ENCODE data around the gene D2HGDH.
"Not testable (repeated sequence)": the region's sequence is repeated elsewhere in the genome, so short reads cannot be mapped to it uniquely, and the experiment has no call there.

The D2HGDH gene

GRCh38 chr2:241810307-241811200, 76.1 kb downstream of the D2HGDH start:
- no peak for DNase-seq

GRCh38 chr2:241811201-241811951, 76.9 kb downstream of the D2HGDH start:
- DNase-seq, result no peak

GRCh38 chr2:241811952-241812729, 77.7 kb downstream of the D2HGDH start:
- DNase-seq, result no peak

- no peak for DNase-seq
Measured at GRCh38 chr2:241812730-241813643, 78.6 kb downstream of the D2HGDH start.

GRCh38 chr2:241813644-241814392, 79.4 kb downstream of the D2HGDH start:
- peak; percentile 9 to 27 for DNase-seq

GRCh38 chr2:241814393-241814642, 79.9 kb downstream of the D2HGDH start:
- DNase-seq, result no peak

- no peak for DNase-seq
Measured at GRCh38 chr2:241814643-241815476, 80.4 kb downstream of the D2HGDH start.

GRCh38 chr2:241815477-241816430, 81.3 kb downstream of the D2HGDH start:
- no peak for DNase-seq

GRCh38 chr2:241816431-241817121, 82.1 kb downstream of the D2HGDH start:
- DNase-seq, result no peak

- peak in 1 of 2 donors; percentile 12 for DNase-seq
Measured at GRCh38 chr2:241817126-241817820, 82.8 kb downstream of the D2HGDH start.

GRCh38 chr2:241817821-241818215, 83.4 kb downstream of the D2HGDH start:
- not testable (repeated sequence) for DNase-seq
